Measurements from ENCODE around the gene PXMP2. TPM values are rescaled to one million over a fixed set of nuclear protein-coding genes. Genes with fewer than 3 reads are reported as not detected.

The PXMP2 gene
- total and polyA plus RNA-seq, 2 of the 8 experiments (the other 6 are each of a cell fraction or from before 2014, with no cell fraction given), result 13.8 to 15.1 TPM

- TF ChIP-seq TBP (IDR thresholded peaks at IDR 0.05; ENCODE audit: low read depth, low read length), result 0 out of 2 replicates have a peak, but pooled peaks have one; percentile 10
- no peak for TF ChIP-seq ATF3 (IDR thresholded peaks at IDR 0.05; ENCODE audit: insufficient read depth, low read depth, low read length)
- no peak for TF ChIP-seq RFX5 (IDR thresholded peaks at IDR 0.05; ENCODE audit: borderline replicate concordance, low read depth, low read length)
- peak; percentile 64 for TF ChIP-seq MAX (IDR thresholded peaks at IDR 0.05)
- TF ChIP-seq HDAC6 (IDR thresholded peaks at IDR 0.05; ENCODE audit: low read depth, low read length), result no peak
- peak; percentile 73 for TF ChIP-seq ASH2L (IDR thresholded peaks at IDR 0.05; ENCODE audit: low read length)
- no peak for TF ChIP-seq TEAD4 (IDR thresholded peaks at IDR 0.05; ENCODE audit: low read depth, low read length)
- no peak for TF ChIP-seq SP1 (IDR thresholded peaks at IDR 0.05; ENCODE audit: low read depth, low read length)
- TF ChIP-seq BACH1 (IDR thresholded peaks at IDR 0.05; ENCODE audit: low read length), result peak; percentile 96
- TF ChIP-seq JUN (IDR thresholded peaks at IDR 0.05; ENCODE audit: low read depth, low read length), result no peak
- peak; percentile 89 to 95; a peak in 2 of 4 replicates for TF ChIP-seq HDAC2 (IDR thresholded peaks at IDR 0.05; ENCODE audit: borderline replicate concordance in 1 of 2, low read depth in 2 of 2, low read length in 2 of 2)
- no peak for TF ChIP-seq ZNF274 (IDR thresholded peaks at IDR 0.05; ENCODE audit: borderline replicate concordance, extremely low read depth, low read length)
- TF ChIP-seq BCL11A (IDR thresholded peaks at IDR 0.05; ENCODE audit: low read depth in 2 of 2, low read length in 2 of 2), result no peak
- peak; percentile 79 for TF ChIP-seq PHF8 (conservative IDR thresholded peaks at IDR 0.05; ENCODE audit: low read depth, low read length)
- TF ChIP-seq CBX5 (IDR thresholded peaks at IDR 0.05; ENCODE audit: low read depth, low read length), result no peak
- TF ChIP-seq KDM1A (IDR thresholded peaks at IDR 0.05; ENCODE audit: borderline replicate concordance, low read length), result no peak
- no peak for TF ChIP-seq BRCA1 (IDR thresholded peaks at IDR 0.05; ENCODE audit: low read depth, low read length)
- TF ChIP-seq TAF1 (IDR thresholded peaks at IDR 0.05; ENCODE audit: low read depth, low read length), result 0 out of 2 replicates have a peak, but pooled peaks have one; percentile 20
- no peak for TF ChIP-seq JUND (IDR thresholded peaks at IDR 0.05; ENCODE audit: low read length)
- TF ChIP-seq POLR2AphosphoS5 (IDR thresholded peaks at IDR 0.05; ENCODE audit: low read depth, low read length), result no peak; the same call in 1 of the 2 replicates
- TF ChIP-seq CHD2 (IDR thresholded peaks at IDR 0.05; ENCODE audit: low read length), result no peak
- TF ChIP-seq GABPA (IDR thresholded peaks at IDR 0.05; ENCODE audit: borderline replicate concordance, insufficient read depth, low read length), result peak; percentile 90
- TF ChIP-seq GTF2F1 (IDR thresholded peaks at IDR 0.05; ENCODE audit: borderline replicate concordance, low read depth, low read length), result no peak
- no peak for TF ChIP-seq MAFK (IDR thresholded peaks at IDR 0.05; ENCODE audit: low read depth, low read length)
- no peak for TF ChIP-seq RXRA (IDR thresholded peaks at IDR 0.05; ENCODE audit: insufficient read depth, low read depth, low read length)
Measured at GRCh38 chr12:132710405-132711079, 23.2 kb downstream of the PXMP2 start, which contains the start of gene PGAM5 (continued).
